C4-2B (cell line): ENCODE results near the gene ELOVL2.
"Not testable (repeated sequence)": the region's sequence is repeated elsewhere in the genome, so short reads cannot be mapped to it uniquely, and the experiment has no call there.

Experiments used
- H3K27ac ChIP-seq: fragments of 450-650 bp; 2 replicates; pipeline ENCODE4 v1.5.1; 2017
- CTCF ChIP-seq: fragments of 450-650 bp; conservative IDR thresholded peaks from 2 replicates; pipeline ENCODE4 v1.5.1; 2017; ENCODE audit warnings: mild to moderate bottlenecking
- ZFX ChIP-seq: fragments of 450-650 bp; IDR thresholded peaks from 2 replicates; pipeline ENCODE4 v1.6.1; 2017

ELOVL2 gene

GRCh38 chr6:11011787-11012234, 32.3 kb downstream of the ELOVL2 start:
- TF ChIP-seq CTCF, result peak; percentile 37
- no peak for TF ChIP-seq ZFX
- H3K27ac ChIP-seq, result peak overlapping the region; percentile 50

GRCh38 chr6:11009353-11009752, 34.8 kb downstream of the ELOVL2 start:
- TF ChIP-seq CTCF (no peak), ZFX (no peak)
- peak overlapping the region; percentile 5; the same call in 1 of the 2 replicates for H3K27ac ChIP-seq

GRCh38 chr6:11008821-11009220, 35.3 kb downstream of the ELOVL2 start:
- H3K27ac ChIP-seq, result peak overlapping the region; percentile 66; the same call in 1 of the 2 replicates

GRCh38 chr6:11007715-11008608, 36.1 kb downstream of the ELOVL2 start:
- H3K27ac ChIP-seq, result peak overlapping the region; percentile 66

More at GRCh38 chr6:11008821-11009220, 35.3 kb downstream of the ELOVL2 start:
- TF ChIP-seq ZFX (no peak), CTCF (no peak)

GRCh38 chr6:11006061-11006460, 38.0 kb downstream of the ELOVL2 start:
- TF ChIP-seq CTCF (no peak), ZFX (no peak)
- H3K27ac ChIP-seq, result no peak overlapping the region

More at GRCh38 chr6:11007715-11008608, 36.1 kb downstream of the ELOVL2 start:
- TF ChIP-seq ZFX (no peak), CTCF (no peak)

GRCh38 chr6:11003297-11003696, 40.8 kb downstream of the ELOVL2 start:
- not testable (repeated sequence) for H3K27ac ChIP-seq

GRCh38 chr6:11002176-11002575, 41.9 kb downstream of the ELOVL2 start:
- TF ChIP-seq ZFX, result no peak
- TF ChIP-seq CTCF, result no peak
- no peak overlapping the region for H3K27ac ChIP-seq

- no peak for TF ChIP-seq ZFX
- no peak for TF ChIP-seq CTCF
These were observed 44.1 kb downstream of the ELOVL2 start for GRCh38 chr6:10999994-11000393.

More at GRCh38 chr6:10999994-11000393, 44.1 kb downstream of the ELOVL2 start:
- no peak overlapping the region for H3K27ac ChIP-seq
